ENCODE data around the gene MAP4K3.

GRCh38 chr2:39435234-39435633, 1.9 kb downstream of the MAP4K3 start:
- no peak for TF ChIP-seq TAF1 (IDR thresholded peaks at IDR 0.05; ENCODE audit: borderline replicate concordance, insufficient read depth, low read length)
- TF ChIP-seq, protein P1, sequence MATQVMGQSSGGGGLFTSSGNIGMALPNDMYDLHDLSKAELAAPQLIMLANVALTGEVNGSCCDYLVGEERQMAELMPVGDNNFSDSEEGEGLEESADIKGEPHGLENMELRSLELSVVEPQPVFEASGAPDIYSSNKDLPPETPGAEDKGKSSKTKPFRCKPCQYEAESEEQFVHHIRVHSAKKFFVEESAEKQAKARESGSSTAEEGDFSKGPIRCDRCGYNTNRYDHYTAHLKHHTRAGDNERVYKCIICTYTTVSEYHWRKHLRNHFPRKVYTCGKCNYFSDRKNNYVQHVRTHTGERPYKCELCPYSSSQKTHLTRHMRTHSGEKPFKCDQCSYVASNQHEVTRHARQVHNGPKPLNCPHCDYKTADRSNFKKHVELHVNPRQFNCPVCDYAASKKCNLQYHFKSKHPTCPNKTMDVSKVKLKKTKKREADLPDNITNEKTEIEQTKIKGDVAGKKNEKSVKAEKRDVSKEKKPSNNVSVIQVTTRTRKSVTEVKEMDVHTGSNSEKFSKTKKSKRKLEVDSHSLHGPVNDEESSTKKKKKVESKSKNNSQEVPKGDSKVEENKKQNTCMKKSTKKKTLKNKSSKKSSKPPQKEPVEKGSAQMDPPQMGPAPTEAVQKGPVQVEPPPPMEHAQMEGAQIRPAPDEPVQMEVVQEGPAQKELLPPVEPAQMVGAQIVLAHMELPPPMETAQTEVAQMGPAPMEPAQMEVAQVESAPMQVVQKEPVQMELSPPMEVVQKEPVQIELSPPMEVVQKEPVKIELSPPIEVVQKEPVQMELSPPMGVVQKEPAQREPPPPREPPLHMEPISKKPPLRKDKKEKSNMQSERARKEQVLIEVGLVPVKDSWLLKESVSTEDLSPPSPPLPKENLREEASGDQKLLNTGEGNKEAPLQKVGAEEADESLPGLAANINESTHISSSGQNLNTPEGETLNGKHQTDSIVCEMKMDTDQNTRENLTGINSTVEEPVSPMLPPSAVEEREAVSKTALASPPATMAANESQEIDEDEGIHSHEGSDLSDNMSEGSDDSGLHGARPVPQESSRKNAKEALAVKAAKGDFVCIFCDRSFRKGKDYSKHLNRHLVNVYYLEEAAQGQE (IDR thresholded peaks at IDR 0.05; ENCODE audit: insufficient read depth in 1 of 2, low read depth in 2 of 2, low read length in 2 of 2), result no peak
